ENCODE data around the gene TMEM19.
"Not testable (repeated sequence)": the region's sequence is repeated elsewhere in the genome, so short reads cannot be mapped to it uniquely, and the experiment has no call there.

The TMEM19 gene

DNA sequence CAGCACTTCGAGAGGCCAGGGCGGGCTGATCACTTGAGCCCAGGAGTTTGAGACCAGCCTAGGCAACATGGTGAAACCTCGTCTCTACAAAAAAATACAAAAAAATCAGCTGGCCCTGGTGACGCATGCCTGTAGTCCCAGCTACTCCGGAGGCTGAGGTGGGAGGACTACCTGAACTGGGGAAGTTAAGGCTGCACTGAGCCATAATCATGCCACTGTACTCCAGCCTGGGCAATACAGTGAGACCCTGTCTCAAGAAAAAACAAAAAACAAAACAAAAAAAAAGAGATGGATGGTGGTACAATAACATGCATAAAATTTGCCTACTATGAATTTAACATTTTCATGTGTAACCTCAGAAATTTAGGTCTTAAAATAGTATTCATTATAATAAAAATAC, 19.6 kb upstream of the TMEM19 start:
- no peak for DNase-seq

DNA sequence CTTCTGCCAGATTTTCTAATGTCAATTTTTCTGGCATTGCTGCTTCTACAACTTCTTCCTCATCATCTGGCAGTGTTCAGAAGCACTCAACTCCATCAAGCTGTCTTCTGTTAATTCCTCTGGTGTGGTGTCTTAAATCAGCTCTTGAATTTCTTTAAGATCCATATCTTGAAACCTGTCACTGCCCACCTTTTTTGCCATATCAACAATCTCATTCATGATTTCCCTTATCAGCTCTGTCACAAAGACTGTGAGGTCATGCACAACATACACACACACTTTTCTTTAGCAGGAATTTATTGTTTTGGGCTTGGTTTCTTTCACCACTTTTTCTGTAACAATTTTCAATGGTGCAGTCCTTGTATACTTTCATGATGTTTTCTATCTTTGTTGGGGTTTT, 14.6 kb upstream of the TMEM19 start:
- no peak for DNase-seq

DNA sequence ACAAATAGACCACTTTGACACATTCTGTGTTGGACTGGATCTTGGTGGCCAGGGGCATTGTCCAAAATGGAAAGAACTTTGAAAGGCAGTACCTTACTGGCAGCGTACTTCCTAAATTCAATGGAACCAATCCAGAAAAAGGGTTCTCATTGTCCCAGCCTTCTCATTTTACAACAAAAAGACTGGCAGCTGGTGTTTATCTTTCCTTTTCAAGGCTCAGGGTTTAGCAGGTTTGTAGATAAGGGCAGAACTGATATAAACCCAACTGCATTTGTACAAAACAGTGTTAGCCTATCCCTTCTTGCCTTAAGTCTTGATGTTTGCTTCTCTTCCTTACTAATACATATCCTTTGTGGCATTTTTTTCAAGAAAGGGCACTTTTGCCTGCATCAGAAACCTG, 14.1 kb upstream of the TMEM19 start:
- no peak for DNase-seq

DNA sequence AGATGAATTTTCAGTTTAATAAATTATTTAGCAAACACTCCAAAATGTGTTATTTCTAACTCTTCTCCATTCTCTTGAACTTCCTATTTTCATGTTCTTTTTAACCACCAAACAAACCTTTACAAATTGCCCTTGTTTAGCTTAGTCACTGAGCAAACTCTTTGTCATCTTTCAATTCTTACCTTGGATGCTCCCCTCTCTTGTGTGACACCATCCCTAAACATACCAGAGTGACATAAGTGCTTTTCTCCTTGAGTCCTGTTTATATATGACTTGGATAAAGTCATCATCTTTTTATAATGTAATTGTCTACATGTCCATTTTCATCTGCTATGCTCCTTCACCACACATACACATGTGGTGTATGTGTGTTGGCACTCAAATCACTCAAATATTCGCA, 3.4 kb upstream of the TMEM19 start:
- no peak for DNase-seq

DNA sequence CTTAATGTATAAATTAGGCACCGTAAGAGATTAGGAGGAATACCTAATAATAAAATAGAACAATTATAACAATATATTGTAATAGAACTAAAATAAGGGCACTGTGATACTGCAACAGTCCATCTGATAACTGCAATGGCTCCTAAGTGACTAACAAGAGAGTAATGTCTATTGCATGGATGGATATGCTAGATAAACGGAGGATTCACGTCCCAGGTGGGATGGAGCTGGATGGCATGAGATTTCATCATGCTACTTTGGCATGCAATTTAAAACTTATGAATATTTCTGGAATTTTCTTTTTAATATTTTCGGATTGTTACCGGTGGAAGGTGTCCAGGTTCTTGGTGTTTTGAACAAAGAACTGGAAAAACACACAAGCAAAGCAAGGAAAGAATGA, 2.2 kb upstream of the TMEM19 start:
- DNase-seq: no peak

DNA sequence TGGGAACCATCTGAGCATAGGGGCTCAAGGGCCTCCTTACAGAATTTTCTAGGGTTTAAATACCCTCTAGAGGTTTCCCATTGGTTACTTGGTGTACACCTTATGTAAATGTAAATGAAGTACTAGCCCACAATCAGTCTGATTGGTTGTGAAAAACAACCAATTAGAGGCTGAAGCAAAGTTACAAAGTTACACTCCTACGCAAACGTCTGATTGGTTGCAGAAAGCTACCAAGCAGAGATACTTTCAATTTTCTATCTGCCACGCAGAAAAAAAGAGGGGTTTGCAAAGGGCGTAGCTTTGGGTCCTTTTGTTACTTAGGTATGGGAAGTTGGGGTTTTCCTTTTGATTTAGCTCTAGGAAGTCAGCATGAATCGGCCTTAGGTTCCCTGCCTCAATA, 1.8 kb upstream of the TMEM19 start:
- DNase-seq: peak; percentile 36

DNA sequence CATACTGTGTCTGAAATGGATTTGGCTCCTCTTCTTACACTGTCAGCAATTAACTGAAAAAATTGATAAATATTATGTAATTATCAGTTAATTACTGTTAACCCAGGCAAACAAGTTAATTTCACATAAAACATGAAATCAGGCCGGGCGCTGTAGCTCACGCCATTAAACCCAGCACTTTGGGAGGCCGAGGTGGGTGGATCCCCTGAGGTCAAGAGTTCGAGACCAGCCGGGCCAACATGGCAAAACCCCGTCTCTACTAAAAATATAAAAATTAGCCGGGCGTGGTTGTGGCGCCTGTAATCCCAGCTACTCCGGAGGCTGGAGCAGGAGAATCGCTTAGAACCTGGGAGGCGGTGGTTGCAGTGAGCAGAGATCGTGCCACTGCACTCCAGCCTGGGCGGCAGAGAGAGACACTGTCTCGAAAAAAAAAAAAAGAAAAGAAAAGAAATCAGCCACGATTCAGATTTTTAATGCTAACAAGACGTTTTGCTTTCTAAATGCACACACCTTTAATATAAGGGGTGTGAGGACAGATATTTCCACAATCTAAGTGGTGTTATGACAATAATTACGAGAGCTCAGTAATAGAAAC, 473 bp upstream of the TMEM19 start:
- DNase-seq: no peak

DNA sequence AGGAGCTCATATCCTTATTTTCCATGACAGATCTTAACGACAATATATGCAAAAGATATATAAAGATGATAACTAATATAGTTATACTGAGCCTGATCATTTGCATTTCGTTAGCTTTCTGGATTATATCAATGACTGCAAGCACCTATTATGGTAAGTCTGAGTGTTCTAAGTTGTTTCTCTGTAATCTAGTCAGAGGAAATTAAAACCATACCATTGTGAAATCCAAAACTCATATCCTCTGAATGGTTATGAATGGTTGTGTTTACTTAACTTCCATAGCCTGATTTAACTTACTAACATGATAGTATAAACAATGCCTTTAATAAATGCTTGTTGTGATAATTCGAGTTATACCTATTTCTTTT, 760 bp downstream of the TMEM19 start:
- DNase-seq: peak; percentile 24

DNA sequence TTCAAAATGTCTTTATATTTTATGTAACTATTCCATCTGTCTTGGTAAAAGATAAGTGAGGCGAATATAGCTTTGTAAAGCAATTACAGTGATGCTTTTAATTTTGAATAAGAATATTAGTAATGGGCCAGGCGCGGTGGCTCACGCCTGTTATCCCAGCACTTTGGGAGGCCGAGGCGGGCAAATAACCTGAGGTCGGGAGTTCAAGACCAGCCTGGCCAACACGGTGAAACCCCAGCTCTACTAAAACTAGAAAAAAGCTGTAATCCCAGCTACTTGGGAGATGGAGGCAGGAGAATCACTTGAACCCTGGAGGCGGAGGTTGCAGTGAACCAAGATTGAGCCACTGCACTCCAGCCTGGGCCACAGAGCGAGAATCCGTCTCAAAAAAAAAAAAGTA, 1.3 kb downstream of the TMEM19 start:
- DNase-seq: not testable (repeated sequence)

DNA sequence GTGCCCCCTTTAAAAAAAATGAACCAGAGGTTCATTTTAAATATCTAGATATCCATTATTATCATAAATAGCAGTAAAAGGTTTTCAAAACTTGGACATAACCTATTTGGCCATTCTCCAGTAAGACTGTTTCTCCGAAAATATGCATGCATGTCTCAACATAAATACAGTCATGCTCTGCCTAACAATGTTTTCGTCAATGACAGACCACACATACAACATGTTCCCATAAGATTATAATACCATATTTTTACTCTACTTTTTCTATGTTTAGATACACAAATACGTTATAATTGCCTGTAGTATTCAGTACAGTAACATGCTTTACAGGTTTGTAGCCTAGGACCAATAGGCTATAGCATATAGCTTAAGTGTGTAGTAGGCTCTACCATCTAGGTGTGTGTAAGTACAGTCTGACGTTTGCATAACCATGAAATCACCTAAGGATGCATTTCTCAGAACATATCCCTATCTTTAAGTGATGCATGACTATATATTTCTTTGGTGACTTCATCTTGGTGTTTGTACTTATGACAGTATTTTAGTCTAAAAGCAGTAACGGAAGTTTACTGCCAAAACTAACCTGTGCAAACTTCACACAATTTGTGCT, 3.2 kb downstream of the TMEM19 start:
- no peak for DNase-seq

DNA sequence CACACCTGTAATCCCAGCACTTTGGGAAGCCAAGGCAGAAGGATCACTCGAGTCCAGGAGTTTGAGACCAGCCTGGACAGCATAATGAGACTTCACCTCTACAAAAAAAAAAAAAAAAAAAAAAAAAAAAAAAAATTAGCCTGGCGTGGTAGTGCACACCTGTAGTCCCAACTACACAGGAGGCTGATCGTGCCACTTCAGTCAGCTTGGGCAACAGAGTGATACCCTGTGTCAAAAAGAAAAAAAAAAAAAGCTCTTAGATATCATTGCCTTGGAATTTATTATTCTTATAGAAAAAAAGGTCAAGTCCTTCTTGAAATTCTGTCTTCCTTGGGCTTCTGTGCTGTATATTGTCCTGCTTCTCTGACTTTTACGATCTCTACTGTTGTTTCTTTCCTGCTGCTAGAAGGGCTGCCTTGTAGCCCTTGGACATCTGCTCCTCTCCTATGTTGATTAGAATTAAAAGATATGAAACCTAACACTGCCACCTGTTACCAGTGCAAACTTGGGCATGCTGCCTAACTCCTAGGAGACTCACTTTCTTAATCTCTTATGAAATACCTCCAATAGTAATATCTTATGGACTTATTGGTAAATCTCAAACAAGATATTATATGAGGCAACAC, 5.7 kb downstream of the TMEM19 start:
- no peak for DNase-seq

DNA sequence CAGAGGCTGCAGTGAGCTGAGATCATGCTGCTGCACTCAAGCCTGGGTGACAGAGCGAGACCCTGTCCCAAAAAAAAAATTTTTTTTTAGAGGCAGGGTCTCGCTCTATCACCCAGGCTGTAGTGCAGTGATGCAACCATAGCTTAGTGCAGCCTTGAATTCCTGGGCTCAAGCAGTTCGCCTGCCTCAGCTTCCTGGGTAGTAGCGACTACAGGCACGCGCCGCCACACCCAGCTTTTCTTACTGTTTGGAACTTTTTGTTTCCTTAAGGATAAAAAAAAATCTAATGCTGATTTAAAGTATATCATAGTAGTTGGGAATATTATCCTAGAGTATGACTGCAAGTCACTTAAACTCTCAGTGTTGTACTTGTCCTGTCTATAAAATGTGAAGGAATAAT, 7.2 kb downstream of the TMEM19 start:
- no peak for DNase-seq

DNA sequence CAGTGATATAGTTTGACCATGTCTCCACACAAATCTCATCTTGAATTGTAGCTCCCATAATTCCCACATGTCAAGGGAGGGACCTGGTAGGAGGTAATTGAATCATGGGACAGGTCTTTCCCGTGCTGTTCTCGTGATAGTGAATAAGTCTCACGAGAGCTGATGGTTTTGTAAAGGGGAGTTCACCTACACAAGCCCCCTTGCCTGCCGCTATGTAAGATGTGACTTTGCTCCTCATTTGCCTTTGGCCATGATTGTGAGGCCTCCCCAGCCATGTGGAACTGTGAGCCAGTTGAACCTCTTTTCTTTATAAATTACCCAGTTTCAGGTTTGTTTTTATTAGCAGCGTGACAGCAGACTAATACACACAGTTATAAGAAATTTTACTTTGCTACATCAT, 7.8 kb downstream of the TMEM19 start:
- not testable (repeated sequence) for DNase-seq

DNA sequence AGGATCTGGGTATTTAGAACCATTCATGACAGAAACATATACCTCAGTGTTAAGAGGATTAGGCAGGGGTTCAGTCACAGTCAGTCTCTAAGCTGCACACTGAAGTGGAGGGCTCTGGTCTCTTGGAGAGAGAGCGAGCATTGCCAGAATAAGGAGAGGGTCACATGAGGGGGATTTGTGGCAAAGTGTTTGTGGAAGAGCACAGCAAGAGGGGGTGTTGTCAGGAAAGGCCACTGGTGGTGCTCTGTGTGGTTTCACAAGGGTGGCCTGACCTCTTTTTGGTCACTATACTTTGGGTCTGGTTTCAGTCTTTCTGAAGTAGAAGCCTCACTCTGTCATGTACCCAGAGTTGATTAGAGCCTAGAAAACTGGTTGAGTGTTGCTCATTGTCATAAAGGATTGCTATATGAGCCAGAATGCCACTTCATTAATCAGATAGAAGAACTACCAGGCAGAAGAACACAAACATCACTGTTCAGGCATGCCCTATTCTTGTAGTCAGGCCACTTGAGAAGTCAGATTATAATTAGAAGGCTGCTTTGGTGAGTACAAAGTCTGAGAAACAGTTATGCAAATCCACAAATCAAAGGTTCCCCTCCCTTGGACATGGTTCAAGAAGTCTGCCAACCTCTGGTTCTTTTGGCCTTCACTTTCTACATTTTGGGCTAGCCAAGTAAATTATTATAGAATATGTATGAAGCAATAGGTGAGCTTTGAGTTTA, 8.4 kb downstream of the TMEM19 start:
- DNase-seq: no peak

DNA sequence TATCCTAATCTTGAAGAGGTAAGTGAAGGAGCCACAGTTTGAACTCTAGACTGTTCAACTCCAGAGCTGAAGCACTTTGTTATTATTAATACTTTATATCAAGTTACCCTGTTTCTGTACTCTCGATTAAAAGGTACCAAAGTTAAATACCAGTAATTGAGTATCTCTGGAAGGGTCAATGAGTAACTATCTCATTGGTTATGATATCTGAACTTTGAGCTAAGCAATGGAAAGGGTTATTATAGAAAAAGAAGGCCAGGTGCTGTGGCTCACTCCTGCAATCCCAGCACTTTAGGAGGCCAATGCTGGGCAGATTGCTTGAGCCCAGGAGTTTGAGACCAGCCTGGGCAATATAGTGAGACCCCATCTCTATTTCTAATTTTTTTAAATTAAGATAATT, 9.9 kb downstream of the TMEM19 start:
- DNase-seq: no peak

DNA sequence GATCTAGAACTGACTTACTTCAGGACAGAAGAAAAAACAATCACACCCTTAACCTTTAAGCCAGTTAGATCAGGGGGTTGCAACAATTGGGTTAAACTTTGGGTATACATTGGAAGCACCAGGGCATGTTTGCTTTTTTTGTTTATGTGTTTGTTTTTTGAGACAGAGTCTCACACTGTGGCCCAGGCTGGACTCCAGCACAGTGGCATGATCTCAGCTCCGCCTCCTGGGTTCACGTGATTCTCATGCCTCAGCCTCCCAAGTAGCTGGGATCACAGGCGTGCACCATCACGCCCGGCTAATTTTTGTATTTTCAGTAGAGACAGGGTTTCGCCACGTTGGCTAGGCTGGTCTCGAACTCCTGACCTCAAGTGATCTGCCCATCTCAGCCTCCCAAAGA, 16.3 kb downstream of the TMEM19 start:
- not testable (repeated sequence) for DNase-seq

DNA sequence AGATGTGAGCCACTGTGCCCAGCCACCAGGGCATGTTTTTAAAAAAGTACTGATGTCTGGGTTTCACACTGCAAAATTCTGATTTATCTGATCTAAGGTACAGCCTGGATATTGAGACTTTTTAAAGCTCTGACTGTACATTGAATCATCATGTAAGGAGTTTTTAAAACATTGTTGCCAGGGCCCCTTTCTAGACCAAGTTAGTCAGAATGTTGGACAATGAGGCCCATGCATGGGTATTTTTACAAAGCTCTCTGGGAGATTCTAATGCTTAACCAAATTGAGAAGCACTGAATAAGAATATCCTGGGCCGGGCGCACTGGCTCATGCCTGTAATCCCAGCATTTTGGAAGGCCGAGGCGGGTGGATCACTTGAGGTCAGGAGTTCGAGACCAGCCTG, 16.7 kb downstream of the TMEM19 start:
- no peak for DNase-seq

DNA sequence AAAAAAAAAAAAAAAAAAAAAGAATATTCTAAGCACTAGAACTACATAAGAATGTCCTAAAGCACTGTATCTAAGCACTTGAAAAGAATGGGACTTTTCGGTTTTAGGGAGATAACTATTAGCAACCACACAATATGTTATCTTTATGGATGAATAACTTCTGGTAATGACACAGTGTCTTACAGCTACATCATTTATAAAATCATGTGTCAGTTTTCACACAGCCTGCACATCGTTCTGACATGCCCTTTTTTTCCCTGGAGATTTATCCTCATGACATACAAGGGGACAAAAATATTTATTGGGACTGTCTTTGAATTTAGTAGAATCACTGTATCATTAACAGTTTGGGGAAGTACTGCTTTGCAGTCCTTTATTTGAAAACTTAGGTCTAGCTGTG, 17.3 kb downstream of the TMEM19 start:
- DNase-seq: no peak

DNA sequence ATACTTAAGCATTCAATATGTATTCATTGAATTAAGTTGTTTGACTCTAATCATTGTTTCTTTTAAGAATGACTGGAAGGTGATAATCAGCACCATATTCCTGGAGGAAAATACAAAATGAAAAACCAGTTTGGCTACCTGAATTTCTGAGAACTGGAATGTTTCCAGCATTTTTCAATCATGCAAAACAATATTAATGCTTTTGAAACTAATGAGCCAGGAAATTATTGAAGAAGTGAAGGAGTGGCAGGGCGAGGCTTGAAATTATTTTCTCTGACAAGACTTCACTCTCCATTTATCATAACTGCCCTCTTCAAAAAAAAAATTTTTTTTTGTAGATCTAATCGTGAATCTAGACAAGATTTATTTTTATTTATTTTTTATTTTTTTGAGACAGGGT, 19.0 kb downstream of the TMEM19 start:
- DNase-seq: no peak

DNA sequence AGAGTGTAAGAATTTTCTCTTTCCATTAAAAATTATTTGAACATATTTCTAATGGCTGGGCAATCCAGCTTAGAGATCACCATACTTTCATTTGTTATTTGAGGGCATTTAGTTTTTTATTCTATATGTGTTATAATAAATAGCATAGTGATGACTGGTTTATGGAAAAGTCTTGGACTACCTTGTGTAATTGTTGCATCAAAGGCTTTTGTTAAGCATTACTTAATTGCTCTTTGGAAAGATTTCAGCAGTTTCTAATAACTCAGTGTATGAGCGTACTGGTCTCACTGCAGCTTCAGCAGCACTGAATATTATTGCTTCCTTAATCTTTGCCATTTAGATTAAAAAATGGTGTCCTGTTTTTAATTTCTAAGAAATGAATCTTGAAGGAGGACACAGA, 22.8 kb downstream of the TMEM19 start:
- no peak for DNase-seq

DNA sequence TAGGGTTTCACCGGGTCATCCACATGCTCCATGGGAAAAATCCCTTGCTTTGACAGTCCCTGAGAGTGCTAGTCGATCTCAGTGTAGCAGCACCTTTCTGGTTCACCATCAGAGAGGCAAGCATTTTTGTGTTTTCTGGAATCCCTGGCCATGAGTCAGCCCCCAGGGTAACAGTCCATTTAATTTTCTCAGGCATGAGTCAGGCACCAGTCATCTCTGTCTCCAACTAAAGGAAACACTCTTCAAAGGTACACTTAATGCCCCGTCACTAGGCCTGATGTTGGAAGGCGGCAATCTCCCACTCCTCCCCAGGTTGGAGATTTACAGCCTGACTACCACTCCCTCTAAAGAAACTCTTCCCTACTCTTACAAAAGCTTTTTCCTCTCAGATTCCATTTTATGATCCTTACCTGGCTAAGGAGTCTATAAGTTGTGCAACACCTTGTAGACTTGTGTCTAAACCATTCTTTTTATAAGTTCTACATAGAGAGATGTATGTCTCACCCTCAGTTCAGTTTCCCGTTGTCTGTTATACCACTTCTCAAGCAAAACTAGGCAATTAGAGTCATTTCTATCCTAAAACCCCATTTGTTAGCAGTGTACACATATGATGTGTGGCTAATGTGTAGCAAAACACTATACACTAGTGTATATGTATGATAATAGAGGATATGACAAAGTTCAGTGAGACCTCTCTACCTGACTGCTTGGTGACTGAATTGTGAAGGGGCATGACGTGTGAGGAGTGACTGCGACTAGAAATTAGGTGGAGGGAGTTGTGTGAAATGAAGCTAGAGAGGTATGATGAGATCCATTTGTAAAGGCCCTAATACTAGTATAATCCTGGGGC, 24.6 kb downstream of the TMEM19 start:
- DNase-seq: no peak

DNA sequence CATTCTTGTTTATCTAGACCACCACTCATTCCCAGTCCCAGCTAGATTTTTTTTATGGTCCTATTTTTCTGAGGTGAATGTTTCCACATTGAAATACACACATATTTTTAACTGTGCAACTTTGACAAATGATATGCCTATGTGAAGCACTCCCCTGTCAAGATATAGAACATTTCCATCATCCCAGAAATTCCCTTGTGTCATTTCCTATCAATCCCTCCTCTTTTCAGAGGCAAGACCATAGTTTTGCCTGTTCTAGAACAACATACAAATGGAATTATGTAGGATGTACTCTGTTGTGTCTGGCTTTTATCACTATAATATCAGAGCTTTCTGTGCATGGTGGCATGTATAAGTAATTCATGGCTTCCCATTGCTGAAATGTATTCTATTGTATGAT, 32.7 kb downstream of the TMEM19 start:
- no peak for DNase-seq

DNA sequence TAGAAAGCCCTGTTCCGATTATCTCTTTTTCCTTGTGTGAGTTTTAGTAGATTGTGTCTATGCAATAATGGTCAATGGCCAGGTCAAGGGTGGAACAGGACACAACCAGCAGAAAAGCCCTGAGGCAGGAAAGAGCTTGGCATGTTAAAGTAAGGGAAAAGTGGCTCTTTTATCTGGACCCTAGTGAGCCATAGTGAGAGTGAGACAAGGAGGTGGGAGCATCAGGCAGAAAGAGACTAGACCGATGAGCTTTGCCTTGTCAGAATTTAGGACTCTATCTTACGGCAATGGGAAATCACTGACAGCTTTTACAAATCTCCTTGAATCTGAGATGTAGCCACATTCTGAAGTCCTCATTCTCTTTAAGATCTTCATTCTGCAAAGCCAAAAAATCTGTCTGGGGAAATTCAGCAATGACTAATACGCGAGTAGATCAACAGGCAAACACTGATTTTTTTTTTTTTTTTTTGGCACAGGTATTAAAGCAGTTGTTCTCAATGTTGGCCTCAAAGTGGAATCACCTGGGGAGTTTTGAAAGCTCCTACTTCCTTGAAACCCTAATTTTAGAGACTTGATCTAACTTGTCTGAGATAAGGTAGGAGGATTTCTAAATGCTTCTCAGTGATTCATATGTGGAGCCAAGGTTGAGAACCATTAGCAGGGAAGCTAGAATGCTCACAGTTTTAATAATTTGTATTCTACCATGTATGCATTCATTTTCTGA, 33.9 kb downstream of the TMEM19 start:
- no peak for DNase-seq

All from activated CD4-positive, alpha-beta T cell treated with anti-CD3 and anti-CD28 coated beads, Interleukin-2, amount 50 U/mL, for 16 hours (primary cell).